Neural cell (in vitro differentiated cells): ENCODE measurements around the gene BPI.

Source experiments
- EZH2 ChIP-seq: fragments of 200-600, 300-800 bp; shearing (Covaris generic), sonication (generic); IDR thresholded peaks from 2 replicates; pipeline ENCODE4 v1.6.1; 2014; ENCODE audit warnings: antibody characterized with exemption, low read length, borderline replicate concordance, mild to moderate bottlenecking; ENCODE audit not compliant: insufficient read depth, poor library complexity, severe bottlenecking
- TF ChIP-seq, protein P1 (sequence below): fragments of 450-650 bp; IDR thresholded peaks from 2 replicates; pipeline ENCODE4 v1.5.1; 2014; ENCODE audit warnings: antibody characterized with exemption, mild to moderate bottlenecking, moderate library complexity; ENCODE audit not compliant: poor library complexity, severe bottlenecking

- TF ChIP-seq EZH2, result no peak
- TF ChIP-seq, protein P1, sequence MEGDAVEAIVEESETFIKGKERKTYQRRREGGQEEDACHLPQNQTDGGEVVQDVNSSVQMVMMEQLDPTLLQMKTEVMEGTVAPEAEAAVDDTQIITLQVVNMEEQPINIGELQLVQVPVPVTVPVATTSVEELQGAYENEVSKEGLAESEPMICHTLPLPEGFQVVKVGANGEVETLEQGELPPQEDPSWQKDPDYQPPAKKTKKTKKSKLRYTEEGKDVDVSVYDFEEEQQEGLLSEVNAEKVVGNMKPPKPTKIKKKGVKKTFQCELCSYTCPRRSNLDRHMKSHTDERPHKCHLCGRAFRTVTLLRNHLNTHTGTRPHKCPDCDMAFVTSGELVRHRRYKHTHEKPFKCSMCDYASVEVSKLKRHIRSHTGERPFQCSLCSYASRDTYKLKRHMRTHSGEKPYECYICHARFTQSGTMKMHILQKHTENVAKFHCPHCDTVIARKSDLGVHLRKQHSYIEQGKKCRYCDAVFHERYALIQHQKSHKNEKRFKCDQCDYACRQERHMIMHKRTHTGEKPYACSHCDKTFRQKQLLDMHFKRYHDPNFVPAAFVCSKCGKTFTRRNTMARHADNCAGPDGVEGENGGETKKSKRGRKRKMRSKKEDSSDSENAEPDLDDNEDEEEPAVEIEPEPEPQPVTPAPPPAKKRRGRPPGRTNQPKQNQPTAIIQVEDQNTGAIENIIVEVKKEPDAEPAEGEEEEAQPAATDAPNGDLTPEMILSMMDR, result no peak
Measured at GRCh38 chr20:38308447-38308846, 4.5 kb downstream of the BPI start.
